ENCODE results near the gene MTA1.

The MTA1 gene

GRCh38 chr14:105384041-105384557 lies 35.5 kb upstream of the MTA1 start:
- H2BK120ac ChIP-seq (ENCODE audit: insufficient read depth, low read length, poor library complexity), result no peak overlapping the region
- no peak overlapping the region for H3K27ac ChIP-seq (ENCODE audit: low read depth, low read length)
- no peak overlapping the region for H3K14ac ChIP-seq (ENCODE audit: low read length)

GRCh38 chr14:105384605-105385321 lies 34.9 kb upstream of the MTA1 start:
- no peak for DNase-seq
- Histone ChIP-seq H3K4ac (ENCODE audit: low read depth, low read length) (no peak overlapping the region), H3K9me3 (ENCODE audit: insufficient read depth, low read depth, low read length) (peaks cover 2% of the 10 kb centered on the region), H3K36me3 (ENCODE audit: control insufficient read depth in 1 of 2, insufficient read depth in 2 of 2, low read length in 2 of 2) (peaks cover 41 to 61% of the 10 kb centered on the region in 2 experiments), H3K27me3 (ENCODE audit: insufficient read depth, low read length) (no peaks in the 10 kb centered on the region), H3K9ac (ENCODE audit: low read length) (no peak overlapping the region), H3K4me1 (ENCODE audit: control insufficient read depth in 1 of 2, insufficient read depth in 2 of 2, low read length in 2 of 2) (no peaks in the 10 kb centered on the region), H4K12ac (ENCODE audit: low read depth, low read length) (no peak overlapping the region), H2BK5ac (ENCODE audit: low read depth, low read length, poor library complexity) (no peak overlapping the region), H3K27ac (ENCODE audit: low read depth, low read length) (no peak overlapping the region), H4K91ac (ENCODE audit: low read depth, low read length) (no peak overlapping the region), H2AK5ac (ENCODE audit: low read length) (no peak overlapping the region), H2BK12ac (ENCODE audit: low read length) (no peak overlapping the region), H2AFZ (ENCODE audit: insufficient read depth, low read length, poor library complexity) (no peak overlapping the region), H4K8ac (ENCODE audit: low read depth, low read length) (no peak overlapping the region), H3K79me2 (ENCODE audit: control insufficient read depth, insufficient read depth, low read length, poor library complexity) (no peaks in the 10 kb centered on the region), H3K14ac (ENCODE audit: low read length) (no peak overlapping the region), H3K4me2 (ENCODE audit: low read length) (no peak overlapping the region), H3K79me1 (ENCODE audit: low read length) (no peaks in the 10 kb centered on the region), H2BK120ac (ENCODE audit: insufficient read depth, low read length, poor library complexity) (no peak overlapping the region), H3K23ac (ENCODE audit: low read length) (no peak overlapping the region), H3K18ac (ENCODE audit: low read length) (no peak overlapping the region), H3K4me3 (ENCODE audit: low read depth, low read length) (no peak overlapping the region)
- no CpG with 5 or more reads among the region's 29 CpGs for WGBS (ENCODE audit: extremely low coverage, insufficient coverage, insufficient read length)

More at GRCh38 chr14:105384041-105384557, 35.5 kb upstream of the MTA1 start:
- no CpG with 5 or more reads among the region's 23 CpGs for WGBS (ENCODE audit: extremely low coverage, insufficient coverage, insufficient read length)
- Histone ChIP-seq H3K4ac (ENCODE audit: low read depth, low read length) (no peak overlapping the region), H3K79me2 (ENCODE audit: control insufficient read depth, insufficient read depth, low read length, poor library complexity) (no peaks in the 10 kb centered on the region), H2AK5ac (ENCODE audit: low read length) (no peak overlapping the region), H3K27me3 (ENCODE audit: insufficient read depth, low read length) (no peaks in the 10 kb centered on the region), H3K9ac (ENCODE audit: low read length) (no peak overlapping the region), H3K36me3 (ENCODE audit: control insufficient read depth in 1 of 2, insufficient read depth in 2 of 2, low read length in 2 of 2) (peaks cover 44 to 62% of the 10 kb centered on the region in 2 experiments), H3K23ac (ENCODE audit: low read length) (no peak overlapping the region), H4K8ac (ENCODE audit: low read depth, low read length) (no peak overlapping the region), H3K4me1 (ENCODE audit: control insufficient read depth in 1 of 2, insufficient read depth in 2 of 2, low read length in 2 of 2) (no peaks in the 10 kb centered on the region), H3K79me1 (ENCODE audit: low read length) (no peaks in the 10 kb centered on the region), H3K4me3 (ENCODE audit: low read depth, low read length) (no peak overlapping the region), H3K18ac (ENCODE audit: low read length) (no peak overlapping the region), H3K4me2 (ENCODE audit: low read length) (no peak overlapping the region), H4K12ac (ENCODE audit: low read depth, low read length) (no peak overlapping the region), H2BK12ac (ENCODE audit: low read length) (no peak overlapping the region), H2BK5ac (ENCODE audit: low read depth, low read length, poor library complexity) (no peak overlapping the region), H3K9me3 (ENCODE audit: insufficient read depth, low read depth, low read length) (peaks cover 2% of the 10 kb centered on the region), H2AFZ (ENCODE audit: insufficient read depth, low read length, poor library complexity) (no peak overlapping the region), H4K91ac (ENCODE audit: low read depth, low read length) (no peak overlapping the region)
- no peak for DNase-seq

DNA sequence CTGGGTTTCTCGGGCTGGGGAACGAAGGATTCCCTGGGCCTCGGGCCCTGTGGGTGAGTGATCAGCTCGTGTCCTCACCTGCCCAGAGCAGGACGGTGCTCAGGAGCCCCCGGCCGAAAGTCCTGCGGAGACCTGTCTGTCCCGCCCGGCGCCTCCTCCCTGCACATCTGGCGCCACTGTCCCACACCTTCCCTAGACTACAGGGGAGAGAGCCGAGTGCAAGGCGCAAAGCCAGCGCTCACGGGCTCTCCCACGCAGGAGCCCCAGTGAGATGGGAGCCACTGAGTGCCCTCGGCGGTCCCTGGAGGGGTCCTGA lies 34.3 kb upstream of the MTA1 start:
- no peak overlapping the region for H2BK12ac ChIP-seq (ENCODE audit: low read length)
- no peak overlapping the region for H3K4ac ChIP-seq (ENCODE audit: low read depth, low read length)
- no peak overlapping the region for H3K27ac ChIP-seq (ENCODE audit: low read depth, low read length)
- H3K36me3 ChIP-seq (ENCODE audit: control insufficient read depth in 1 of 2, insufficient read depth in 2 of 2, low read length in 2 of 2), result peaks cover 37 to 58% of the 10 kb centered on the region in 2 experiments
- DNase-seq, result no peak
- no peak overlapping the region for H4K12ac ChIP-seq (ENCODE audit: low read depth, low read length)
- WGBS (ENCODE audit: extremely low coverage, insufficient coverage, insufficient read length), result no CpG with 5 or more reads among the region's 19 CpGs
- H3K23ac ChIP-seq (ENCODE audit: low read length), result no peak overlapping the region
- H2AFZ ChIP-seq (ENCODE audit: insufficient read depth, low read length, poor library complexity), result no peak overlapping the region
- no peaks in the 10 kb centered on the region for H3K27me3 ChIP-seq (ENCODE audit: insufficient read depth, low read length)
- no peak overlapping the region for H3K4me2 ChIP-seq (ENCODE audit: low read length)
- no peaks in the 10 kb centered on the region for H3K79me2 ChIP-seq (ENCODE audit: control insufficient read depth, insufficient read depth, low read length, poor library complexity)
- no peak overlapping the region for H3K4me3 ChIP-seq (ENCODE audit: low read depth, low read length)
- no peak overlapping the region for H3K14ac ChIP-seq (ENCODE audit: low read length)
- no peak overlapping the region for H4K8ac ChIP-seq (ENCODE audit: low read depth, low read length)
- no peaks in the 10 kb centered on the region for H3K4me1 ChIP-seq (ENCODE audit: control insufficient read depth in 1 of 2, insufficient read depth in 2 of 2, low read length in 2 of 2)
- no peaks in the 10 kb centered on the region for H3K79me1 ChIP-seq (ENCODE audit: low read length)
- no peak overlapping the region for H3K18ac ChIP-seq (ENCODE audit: low read length)
- H4K91ac ChIP-seq (ENCODE audit: low read depth, low read length), result no peak overlapping the region
- H3K9me3 ChIP-seq (ENCODE audit: insufficient read depth, low read depth, low read length), result peaks cover 2% of the 10 kb centered on the region
- no peak overlapping the region for H3K9ac ChIP-seq (ENCODE audit: low read length)
- no peak overlapping the region for H2BK5ac ChIP-seq (ENCODE audit: low read depth, low read length, poor library complexity)
- H2BK120ac ChIP-seq (ENCODE audit: insufficient read depth, low read length, poor library complexity), result no peak overlapping the region
- no peak overlapping the region for H2AK5ac ChIP-seq (ENCODE audit: low read length)

DNA sequence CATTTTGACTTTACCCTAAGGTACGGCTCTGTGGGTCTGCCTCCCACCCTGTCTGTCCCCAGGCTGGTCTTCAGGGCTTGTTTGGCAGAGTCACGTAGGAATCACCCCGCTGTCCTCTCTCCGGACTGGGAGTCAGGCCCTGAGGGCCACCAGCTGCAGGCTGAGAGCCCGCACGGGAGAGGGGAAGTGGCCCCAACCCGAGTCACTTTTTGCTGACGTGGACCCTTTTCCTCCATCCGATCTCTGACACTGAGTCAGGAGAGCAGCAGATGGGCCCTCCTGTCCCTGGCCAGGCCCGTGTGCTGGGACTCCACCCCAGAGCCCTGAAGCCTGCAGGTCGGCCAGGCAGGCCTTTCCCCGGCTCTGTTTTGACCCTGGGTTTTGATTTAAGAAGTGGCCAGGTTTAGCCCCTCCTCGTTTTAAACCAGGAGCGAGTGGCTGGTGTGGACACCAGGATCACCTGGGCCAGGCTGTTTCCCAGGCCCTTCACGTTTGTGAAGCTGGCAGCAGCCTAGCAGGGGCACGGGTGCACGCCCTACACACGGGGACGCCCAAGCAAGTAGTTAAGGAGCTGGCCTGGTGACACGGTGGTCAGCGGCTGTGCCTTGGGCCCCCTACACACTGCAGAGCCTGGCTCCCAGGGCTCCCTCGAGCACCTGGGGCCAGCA lies 33.8 kb upstream of the MTA1 start:
- no peak overlapping the region for H3K9ac ChIP-seq (ENCODE audit: low read length)
- no peaks in the 10 kb centered on the region for H3K79me1 ChIP-seq (ENCODE audit: low read length)
- H3K4ac ChIP-seq (ENCODE audit: low read depth, low read length), result no peak overlapping the region
- peak overlapping the region; percentile 3 for H4K91ac ChIP-seq (ENCODE audit: low read depth, low read length)
- H3K27me3 ChIP-seq (ENCODE audit: insufficient read depth, low read length), result no peaks in the 10 kb centered on the region
- H3K9me3 ChIP-seq (ENCODE audit: insufficient read depth, low read depth, low read length), result peaks cover 2% of the 10 kb centered on the region
- H3K4me3 ChIP-seq (ENCODE audit: low read depth, low read length), result no peak overlapping the region
- no peaks in the 10 kb centered on the region for H3K4me1 ChIP-seq (ENCODE audit: control insufficient read depth in 1 of 2, insufficient read depth in 2 of 2, low read length in 2 of 2)
- no peak overlapping the region for H3K23ac ChIP-seq (ENCODE audit: low read length)
- H3K36me3 ChIP-seq (ENCODE audit: control insufficient read depth in 1 of 2, insufficient read depth in 2 of 2, low read length in 2 of 2), result peaks cover 33 to 56% of the 10 kb centered on the region in 2 experiments
- H4K8ac ChIP-seq (ENCODE audit: low read depth, low read length), result no peak overlapping the region
- H3K79me2 ChIP-seq (ENCODE audit: control insufficient read depth, insufficient read depth, low read length, poor library complexity), result no peaks in the 10 kb centered on the region
- H2BK120ac ChIP-seq (ENCODE audit: insufficient read depth, low read length, poor library complexity), result no peak overlapping the region
- no peak overlapping the region for H2AK5ac ChIP-seq (ENCODE audit: low read length)
- no peak overlapping the region for H3K4me2 ChIP-seq (ENCODE audit: low read length)
- no peak overlapping the region for H2BK12ac ChIP-seq (ENCODE audit: low read length)
- no peak overlapping the region for H3K27ac ChIP-seq (ENCODE audit: low read depth, low read length)
- H2BK5ac ChIP-seq (ENCODE audit: low read depth, low read length, poor library complexity), result no peak overlapping the region
- WGBS (ENCODE audit: extremely low coverage, insufficient coverage, insufficient read length), result no CpG with 5 or more reads among the region's 22 CpGs
- no peak overlapping the region for H4K12ac ChIP-seq (ENCODE audit: low read depth, low read length)
- DNase-seq, result peak; percentile 59 to 73
- H2AFZ ChIP-seq (ENCODE audit: insufficient read depth, low read length, poor library complexity), result no peak overlapping the region
- no peak overlapping the region for H3K14ac ChIP-seq (ENCODE audit: low read length)
- no peak overlapping the region for H3K18ac ChIP-seq (ENCODE audit: low read length)

Measured in trophoblast cell (in vitro differentiated cells and primary cell).